Skeletal muscle tissue (tissue), 4 donors: ENCODE results near the gene HOXC5. TPM values are rescaled to one million over a fixed set of nuclear protein-coding genes. Genes with fewer than 3 reads are reported as not detected.

Experiments
- H3K27ac ChIP-seq: one replicate; pipeline ENCODE4 v1.7.0; 2013; ENCODE audit warnings: mild to moderate bottlenecking, low read depth, low read length, inconsistent platforms
- H3K27me3 ChIP-seq, 3 donors: one replicate each; pipeline ENCODE4 v1.7.0; 2013; ENCODE audit warnings: low read length in 3 of 3; ENCODE audit not compliant: control insufficient read depth in 3 of 3, insufficient read depth in 3 of 3
- H3K36me3 ChIP-seq, 3 donors: one replicate each; pipeline ENCODE4 v1.7.0; 2013; ENCODE audit warnings: low read length in 3 of 3; ENCODE audit not compliant: control insufficient read depth in 3 of 3, insufficient read depth in 3 of 3
- H3K4me1 ChIP-seq, 3 donors: one replicate each; pipeline ENCODE4 v1.7.0; 2013; ENCODE audit warnings: low read length in 3 of 3, mild to moderate bottlenecking in 3 of 3; ENCODE audit not compliant: control insufficient read depth in 3 of 3, insufficient read depth in 3 of 3
- H3K4me3 ChIP-seq, 3 donors: one replicate each; pipeline ENCODE4 v1.7.0; 2013; ENCODE audit warnings: low read length in 3 of 3
- H3K9ac ChIP-seq, 3 donors: one replicate each; pipeline ENCODE4 v1.7.0; 2013; ENCODE audit warnings: low read length in 3 of 3, mild to moderate bottlenecking in 3 of 3, moderate library complexity in 2 of 3, low read depth in 1 of 3
- H3K9me3 ChIP-seq, 3 donors: one replicate each; pipeline ENCODE4 v1.7.0; 2013; ENCODE audit warnings: low read length in 3 of 3; ENCODE audit not compliant: control insufficient read depth in 3 of 3
- total RNA-seq: library from RNA; depleted of rRNA; stranded (reverse); fragments of >200 nt; gene quantifications from one replicate; pipeline ENCODE4 v1.2.3, GENCODE V29; 2014
- donor health status: Osteomylitis.

The HOXC5 gene
- total RNA-seq, 1 donor from 2014 or later = 0.52 TPM

- Histone ChIP-seq H3K4me3 (no peak overlapping the region), H3K27ac (no peak overlapping the region), H3K4me1 (no peaks in the 10 kb centered on the region), H3K36me3 (no peaks in the 10 kb centered on the region), H3K9ac (no peak overlapping the region), H3K27me3 (peaks cover 0 to 3% (median 2%) of the 10 kb centered on the region in 3 donors), H3K9me3 (no peaks in the 10 kb centered on the region)
Observed at GRCh38 chr12:54060174-54060974, 27.5 kb downstream of the HOXC5 start.

- H3K4me1 ChIP-seq = no peaks in the 10 kb centered on the region
- peaks cover 0 to 3% (median 2%) of the 10 kb centered on the region in 3 donors for H3K27me3 ChIP-seq
- no peak overlapping the region for H3K4me3 ChIP-seq
- H3K27ac ChIP-seq = no peak overlapping the region
- H3K36me3 ChIP-seq = no peaks in the 10 kb centered on the region
- no peak overlapping the region for H3K9ac ChIP-seq
- H3K9me3 ChIP-seq = no peaks in the 10 kb centered on the region
Observed at GRCh38 chr12:54060975-54061778, 28.3 kb downstream of the HOXC5 start.

DNA sequence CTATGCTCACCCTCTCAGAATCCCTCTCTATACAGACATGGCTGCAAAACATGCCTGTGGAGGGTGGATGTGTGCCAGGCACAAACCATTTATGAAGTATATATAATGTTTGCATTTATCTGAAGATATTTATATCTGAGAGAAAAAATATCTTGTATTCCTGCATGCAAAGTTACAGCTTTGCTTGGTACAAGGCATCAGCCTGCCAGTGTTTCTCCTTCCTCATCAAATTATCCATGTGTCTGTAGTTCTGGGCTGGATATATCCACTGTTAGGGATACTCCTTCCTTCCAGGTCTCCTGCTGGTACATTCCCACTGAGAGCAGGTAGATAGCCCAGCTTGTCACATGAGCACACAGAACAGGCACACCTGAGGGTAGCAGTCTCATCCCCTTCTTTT is 32.8 kb downstream of the HOXC5 start:
- Histone ChIP-seq H3K27ac (no peak overlapping the region), H3K4me1 (peaks cover 0 to 10% (median 6%) of the 10 kb centered on the region in 3 donors), H3K9me3 (no peaks in the 10 kb centered on the region), H3K4me3 (no peak overlapping the region), H3K27me3 (no peaks in the 10 kb centered on the region), H3K9ac (no peak overlapping the region), H3K36me3 (no peaks in the 10 kb centered on the region)

- H3K36me3 ChIP-seq = no peaks in the 10 kb centered on the region
- no peak overlapping the region for H3K27ac ChIP-seq
- no peak overlapping the region for H3K9ac ChIP-seq
- no peaks in the 10 kb centered on the region for H3K9me3 ChIP-seq
- no peaks in the 10 kb centered on the region for H3K27me3 ChIP-seq
- peaks cover 0 to 10% (median 6%) of the 10 kb centered on the region in 3 donors for H3K4me1 ChIP-seq
- H3K4me3 ChIP-seq = no peak overlapping the region
Observed at GRCh38 chr12:54066408-54066807, 33.6 kb downstream of the HOXC5 start.

GRCh38 chr12:54068418-54069070 is 35.7 kb downstream of the HOXC5 start:
- peaks cover 6 to 10% (median 6%) of the 10 kb centered on the region in 3 donors for H3K4me1 ChIP-seq
- no peak overlapping the region for H3K27ac ChIP-seq
- no peaks in the 10 kb centered on the region for H3K27me3 ChIP-seq
- no peaks in the 10 kb centered on the region for H3K36me3 ChIP-seq
- H3K9me3 ChIP-seq = no peaks in the 10 kb centered on the region
- no peak overlapping the region for H3K9ac ChIP-seq
- H3K4me3 ChIP-seq = no peak overlapping the region

DNA sequence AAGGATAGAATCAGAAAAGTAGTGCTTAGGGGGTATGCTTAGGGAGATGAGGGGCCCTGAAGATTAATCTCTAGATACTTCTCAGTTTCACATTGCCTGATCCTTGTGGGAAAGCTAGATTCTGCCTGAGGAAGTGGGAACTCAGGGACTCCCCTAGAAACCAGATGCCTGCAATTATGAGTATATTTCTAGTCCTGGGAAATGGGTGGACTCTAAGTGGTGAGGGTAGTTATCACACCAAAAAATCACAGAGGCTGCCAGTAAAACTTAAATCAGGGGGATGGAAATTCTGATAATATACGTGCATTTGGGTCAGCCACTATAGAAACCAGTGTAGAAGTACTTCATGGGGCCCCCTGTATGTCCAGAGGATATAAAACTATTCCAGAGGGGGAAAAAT is 39.1 kb downstream of the HOXC5 start:
- Histone ChIP-seq H3K36me3 (no peaks in the 10 kb centered on the region), H3K4me1 (peaks cover 6 to 10% (median 6%) of the 10 kb centered on the region in 3 donors), H3K9ac (no peak overlapping the region), H3K9me3 (no peaks in the 10 kb centered on the region), H3K27ac (no peak overlapping the region), H3K4me3 (no peak overlapping the region), H3K27me3 (no peaks in the 10 kb centered on the region)

- H3K36me3 ChIP-seq = no peaks in the 10 kb centered on the region
- H3K9ac ChIP-seq = no peak overlapping the region
- no peak overlapping the region for H3K27ac ChIP-seq
- no peaks in the 10 kb centered on the region for H3K27me3 ChIP-seq
- no peak overlapping the region for H3K4me3 ChIP-seq
- H3K9me3 ChIP-seq = no peaks in the 10 kb centered on the region
- peaks cover 0 to 6% (median 0%) of the 10 kb centered on the region in 3 donors for H3K4me1 ChIP-seq
Observed at GRCh38 chr12:54074308-54074707, 41.5 kb downstream of the HOXC5 start.

- no peaks in the 10 kb centered on the region for H3K27me3 ChIP-seq
Observed at GRCh38 chr12:54075409-54075808, 42.6 kb downstream of the HOXC5 start.

GRCh38 chr12:54075974-54076373 is 43.1 kb downstream of the HOXC5 start:
- peaks cover 0 to 6% (median 0%) of the 10 kb centered on the region in 3 donors for H3K4me1 ChIP-seq
- no peaks in the 10 kb centered on the region for H3K9me3 ChIP-seq
- H3K9ac ChIP-seq = no peak overlapping the region
- no peaks in the 10 kb centered on the region for H3K27me3 ChIP-seq
- no peak overlapping the region for H3K4me3 ChIP-seq
- H3K27ac ChIP-seq = no peak overlapping the region
- no peaks in the 10 kb centered on the region for H3K36me3 ChIP-seq

More at GRCh38 chr12:54075409-54075808, 42.6 kb downstream of the HOXC5 start:
- Histone ChIP-seq H3K9ac (no peak overlapping the region), H3K4me1 (peaks cover 0 to 6% (median 0%) of the 10 kb centered on the region in 3 donors), H3K36me3 (no peaks in the 10 kb centered on the region), H3K27ac (no peak overlapping the region), H3K4me3 (no peak overlapping the region), H3K9me3 (no peaks in the 10 kb centered on the region)
